GM19328 (cell line): Measurements from ENCODE around the gene RPS2.

Source experiments
- ATAC-seq: cut with Tn5 transposase; IDR thresholded peaks from one replicate; pipeline ENCODE4 v1.9.1; 2021; ENCODE audit warnings: mild to moderate bottlenecking, moderate library complexity; ENCODE audit not compliant: unreplicated experiment

Gene RPS2

GRCh38 chr16:1982991-1983543, 18.4 kb upstream of the RPS2 start:
- ATAC-seq = no peak

GRCh38 chr16:1982013-1982433, 17.4 kb upstream of the RPS2 start:
- ATAC-seq = no peak

GRCh38 chr16:1981398-1981836, 16.8 kb upstream of the RPS2 start, which contains the start of gene NOXO1:
Gene NOXO1, minus strand, starts transcription at chr16:1981469. Its CDS starts 290 bp downstream, at chr16:1981179.
- no peak for ATAC-seq

GRCh38 chr16:1980770-1981087, 16.1 kb upstream of the RPS2 start:
- ATAC-seq = no peak

GRCh38 chr16:1980030-1980769, 15.6 kb upstream of the RPS2 start:
- no peak for ATAC-seq

- ATAC-seq = no peak
Observed at GRCh38 chr16:1979271-1980029, 14.8 kb upstream of the RPS2 start.

- no peak for ATAC-seq
Observed at GRCh38 chr16:1978476-1979120, 14.0 kb upstream of the RPS2 start.

GRCh38 chr16:1977875-1978268, 13.2 kb upstream of the RPS2 start:
- ATAC-seq = no peak

GRCh38 chr16:1976951-1977874, 12.6 kb upstream of the RPS2 start:
- ATAC-seq = no peak

- ATAC-seq = no peak
Observed at GRCh38 chr16:1976216-1976520, 11.5 kb upstream of the RPS2 start.

GRCh38 chr16:1975432-1976215, 11.0 kb upstream of the RPS2 start:
- ATAC-seq = no peak

- ATAC-seq = no peak
Observed at GRCh38 chr16:1974157-1975070, 9.8 kb upstream of the RPS2 start.

GRCh38 chr16:1973461-1974156, 9.0 kb upstream of the RPS2 start:
- no peak for ATAC-seq

GRCh38 chr16:1972490-1972877, 7.9 kb upstream of the RPS2 start:
- no peak for ATAC-seq

GRCh38 chr16:1971796-1972489, 7.3 kb upstream of the RPS2 start, which contains the start of gene TBL3:
Gene TBL3, plus strand, starts transcription at chr16:1972053. Its CDS starts 112 bp downstream, at chr16:1972165.
- ATAC-seq = peak; percentile 65

GRCh38 chr16:1968146-1968953, 3.7 kb upstream of the RPS2 start:
- no peak for ATAC-seq

- ATAC-seq = no peak
Observed at GRCh38 chr16:1966460-1966859, 1.8 kb upstream of the RPS2 start, which contains the start of gene RNF151. Gene RNF151, plus strand, starts transcription at chr16:1966856. Its CDS starts 26 bp downstream, at chr16:1966882.
